Smooth muscle cell (in vitro differentiated cells): ENCODE results near the gene ZNG1A. TPM values are rescaled to one million over a fixed set of nuclear protein-coding genes. Genes with fewer than 3 reads are reported as not detected.
"Not testable (repeated sequence)": the region's sequence is repeated elsewhere in the genome, so short reads cannot be mapped to it uniquely, and the experiment has no call there.

Source experiments
- DNase-seq: peaks from one replicate; lab custom pipeline; 2025; ENCODE audit not compliant: unreplicated experiment; lab: John Stamatoyannopoulos, UW
- H2AFZ ChIP-seq: fragments of 200-600 bp; sonication (generic); 2 replicates; pipeline ENCODE4 v1.6.0; 2016; ENCODE audit warnings: antibody characterized with exemption, low read depth, mild to moderate bottlenecking
- H3F3A ChIP-seq: fragments of 200-600 bp; sonication (generic); 2 replicates; pipeline ENCODE4 v1.6.0; 2017; ENCODE audit warnings: antibody characterized with exemption, low read depth
- H3K27ac ChIP-seq: fragments of 200-600 bp; sonication (generic); 2 replicates; pipeline ENCODE4 v1.5.1; 2016; ENCODE audit warnings: low read depth, mild to moderate bottlenecking
- H3K27me3 ChIP-seq: fragments of 200-600 bp; sonication (generic); 2 replicates; pipeline ENCODE4 v1.6.1; 2016; ENCODE audit warnings: low read depth, mild to moderate bottlenecking
- H3K36me3 ChIP-seq: fragments of 200-600 bp; sonication (generic); 2 replicates; pipeline ENCODE4 v1.5.1; 2016; ENCODE audit warnings: low read depth
- H3K4me1 ChIP-seq: fragments of 200-600 bp; sonication (generic); 2 replicates; pipeline ENCODE4 v1.5.1; 2016; ENCODE audit warnings: low read depth
- H3K4me2 ChIP-seq: fragments of 200-600 bp; sonication (generic); 2 replicates; pipeline ENCODE4 v1.6.0; 2016; ENCODE audit warnings: mild to moderate bottlenecking
- H3K4me3 ChIP-seq: fragments of 200-600 bp; sonication (generic); 2 replicates; pipeline ENCODE4 v1.5.1; 2016; ENCODE audit warnings: mild to moderate bottlenecking
- H3K79me2 ChIP-seq: fragments of 200-600 bp; sonication (generic); 2 replicates; pipeline ENCODE4 v1.6.0; 2016; ENCODE audit warnings: low read depth, mild to moderate bottlenecking
- H3K9ac ChIP-seq: fragments of 200-600 bp; sonication (generic); 2 replicates; pipeline ENCODE4 v1.6.0; 2016; ENCODE audit warnings: low read depth
- H3K9me3 ChIP-seq: fragments of 200-600 bp; sonication (generic); replicated peaks from 2 replicates; pipeline ENCODE4 v1.5.1; 2016; ENCODE audit warnings: low read depth
- H4K20me1 ChIP-seq: fragments of 200-600 bp; sonication (generic); 2 replicates; pipeline ENCODE4 v1.6.0; 2016; ENCODE audit warnings: low read depth
- WGBS: methylation state at CpG from one replicate; pipeline ENCODE4 v1.1.7; 2016; ENCODE audit warnings: low lambda C conversion rate; 5-methylcytosine and 5-hydroxymethylcytosine counted together
- polyA plus RNA-seq: library from polyadenylated mRNA; unstranded; fragments of >200 nt; fragmentation: Nextera tagmentation; extraction: Ambion mirVana; gene quantifications from 2 replicates; pipeline ENCODE4 v1.2.1, GENCODE V29; 2016
- total RNA-seq: library from RNA; depleted of rRNA; stranded (reverse); fragments of >200 nt; gene quantifications from 2 replicates; pipeline ENCODE4 v1.2.3, GENCODE V29; 2014
- TF ChIP-seq, protein P1 (sequence below): fragments of 200-600 bp; sonication (generic); IDR thresholded peaks from 2 replicates; pipeline ENCODE4 v1.5.1; 2017; ENCODE audit warnings: borderline replicate concordance, mild to moderate bottlenecking, antibody characterized with exemption; ENCODE audit not compliant: insufficient read depth, poor library complexity, severe bottlenecking

ZNG1A gene
- total and polyA plus RNA-seq, 2 experiments from 2014 or later = 31.1 to 37.5 TPM

- no peaks in the 10 kb centered on the region for H4K20me1 ChIP-seq
- H3K9ac ChIP-seq = no peak within 1 kb of the TSS
- no peaks in the 10 kb centered on the region for H3K36me3 ChIP-seq
- no peak for DNase-seq
- no peaks in the 10 kb centered on the region for H3K9me3 ChIP-seq
- no peaks in the 10 kb centered on the region for H3K79me2 ChIP-seq
- H3K27me3 ChIP-seq = peaks cover 30% of the 10 kb centered on the region
- peak within 1 kb of the TSS; percentile 58 for H3K4me3 ChIP-seq
- no peaks in the 10 kb centered on the region for H3K4me1 ChIP-seq
- WGBS = under 1% methylated on average over 101 of the region's 103 CpGs
- peak within 1 kb of the TSS; percentile 81 for H3K4me2 ChIP-seq
- H2AFZ ChIP-seq = peak within 1 kb of the TSS; percentile 51
- no peaks in the 10 kb centered on the region for H3F3A ChIP-seq
- H3K27ac ChIP-seq = no peak within 1 kb of the TSS
- TF ChIP-seq, protein P1, sequence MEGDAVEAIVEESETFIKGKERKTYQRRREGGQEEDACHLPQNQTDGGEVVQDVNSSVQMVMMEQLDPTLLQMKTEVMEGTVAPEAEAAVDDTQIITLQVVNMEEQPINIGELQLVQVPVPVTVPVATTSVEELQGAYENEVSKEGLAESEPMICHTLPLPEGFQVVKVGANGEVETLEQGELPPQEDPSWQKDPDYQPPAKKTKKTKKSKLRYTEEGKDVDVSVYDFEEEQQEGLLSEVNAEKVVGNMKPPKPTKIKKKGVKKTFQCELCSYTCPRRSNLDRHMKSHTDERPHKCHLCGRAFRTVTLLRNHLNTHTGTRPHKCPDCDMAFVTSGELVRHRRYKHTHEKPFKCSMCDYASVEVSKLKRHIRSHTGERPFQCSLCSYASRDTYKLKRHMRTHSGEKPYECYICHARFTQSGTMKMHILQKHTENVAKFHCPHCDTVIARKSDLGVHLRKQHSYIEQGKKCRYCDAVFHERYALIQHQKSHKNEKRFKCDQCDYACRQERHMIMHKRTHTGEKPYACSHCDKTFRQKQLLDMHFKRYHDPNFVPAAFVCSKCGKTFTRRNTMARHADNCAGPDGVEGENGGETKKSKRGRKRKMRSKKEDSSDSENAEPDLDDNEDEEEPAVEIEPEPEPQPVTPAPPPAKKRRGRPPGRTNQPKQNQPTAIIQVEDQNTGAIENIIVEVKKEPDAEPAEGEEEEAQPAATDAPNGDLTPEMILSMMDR = peak; percentile 22
Observed at GRCh38 chr9:214648-215493, 36.0 kb upstream of the ZNG1A start, which contains the start of gene DOCK8. Gene DOCK8 (plus strand): TSS chr9:214865. CDS start chr9:214977, 112 bp downstream.

DNA sequence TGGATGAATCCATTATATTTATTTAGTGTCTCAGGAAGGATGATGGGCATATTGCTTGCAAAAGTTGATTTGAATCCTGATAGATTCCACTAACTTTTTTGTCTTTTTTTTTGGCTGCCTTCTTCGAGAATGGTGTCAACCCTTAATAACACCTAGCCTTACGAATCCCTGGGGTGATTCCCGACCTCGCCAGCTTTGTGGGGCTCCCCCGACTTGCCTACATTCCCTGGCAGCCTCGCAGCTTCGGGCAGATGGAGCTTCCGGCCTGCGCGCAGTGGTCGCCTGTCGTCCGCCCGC is 35.4 kb upstream of the ZNG1A start:
- WGBS = 6% methylated on average over 14 of the region's 14 CpGs
- H3K27me3 ChIP-seq = peaks cover 30% of the 10 kb centered on the region
- TF ChIP-seq, protein P1 = no peak
- no peaks in the 10 kb centered on the region for H3K79me2 ChIP-seq
- no peak for DNase-seq
- H2AFZ ChIP-seq = peak overlapping the region; percentile 51
- H3K27ac ChIP-seq = no peak overlapping the region
- H3K9me3 ChIP-seq = no peaks in the 10 kb centered on the region
- peak overlapping the region; percentile 58 for H3K4me3 ChIP-seq
- no peak overlapping the region for H3K9ac ChIP-seq
- no peaks in the 10 kb centered on the region for H3F3A ChIP-seq
- no peaks in the 10 kb centered on the region for H4K20me1 ChIP-seq
- H3K4me1 ChIP-seq = no peaks in the 10 kb centered on the region
- peak overlapping the region; percentile 81 for H3K4me2 ChIP-seq
- H3K36me3 ChIP-seq = no peaks in the 10 kb centered on the region

DNA sequence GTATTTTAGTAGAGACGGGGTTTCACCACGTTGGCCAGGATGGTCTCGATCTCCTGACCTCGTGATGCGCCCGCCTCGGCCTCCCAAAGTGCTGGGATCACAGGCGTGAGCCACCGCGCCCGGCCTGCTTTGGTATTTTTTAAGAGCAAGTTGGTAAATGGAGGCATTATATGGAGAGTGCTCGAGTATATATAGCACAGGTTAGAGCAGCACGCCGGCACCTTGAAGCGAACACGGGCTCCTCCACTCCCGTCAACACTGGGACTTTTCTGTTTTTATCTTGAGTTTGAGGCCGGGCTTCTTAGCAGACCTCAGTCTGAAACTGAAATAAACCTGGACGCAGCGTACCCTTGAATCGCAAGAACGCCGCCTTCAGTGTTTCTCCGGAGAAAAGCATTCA is 35.0 kb upstream of the ZNG1A start:
- H3F3A ChIP-seq, DNase-seq, H3K4me3 ChIP-seq, H3K9ac ChIP-seq, H3K79me2 ChIP-seq, H2AFZ ChIP-seq, H3K27ac ChIP-seq, H3K36me3 ChIP-seq, H3K4me1 ChIP-seq, H4K20me1 ChIP-seq, H3K9me3 ChIP-seq, H3K4me2 ChIP-seq: not testable (repeated sequence)
- WGBS = 92% methylated on average over 24 of the region's 24 CpGs
- peaks cover 30% of the 10 kb centered on the region for H3K27me3 ChIP-seq

- Histone ChIP-seq H3K9me3 (no peaks in the 10 kb centered on the region), H3K4me2 (no peak overlapping the region), H3K4me3 (no peak overlapping the region), H2AFZ (no peak overlapping the region), H3K27ac (no peak overlapping the region), H3K79me2 (no peaks in the 10 kb centered on the region), H3K36me3 (no peaks in the 10 kb centered on the region), H3F3A (no peaks in the 10 kb centered on the region), H4K20me1 (no peaks in the 10 kb centered on the region), H3K27me3 (peaks cover 29% of the 10 kb centered on the region), H3K4me1 (no peaks in the 10 kb centered on the region), H3K9ac (no peak overlapping the region)
- 93% methylated on average over 3 of the region's 3 CpGs for WGBS
- DNase-seq = no peak
- TF ChIP-seq, protein P1 = no peak
Observed at GRCh38 chr9:212297-212696, 33.4 kb upstream of the ZNG1A start.
